DOHH2 (cell line): ENCODE measurements around the gene GTF2H1.
"Not testable (repeated sequence)": the region's sequence is repeated elsewhere in the genome, so short reads cannot be mapped to it uniquely, and the experiment has no call there.

ENCODE experiments used
- H3F3A ChIP-seq: fragments of 200-600 bp; sonication (generic), shearing (Covaris generic); 2 replicates; pipeline ENCODE4 v1.6.0; 2016; ENCODE audit warnings: antibody characterized with exemption, mild to moderate bottlenecking; ENCODE audit not compliant: control insufficient read depth, insufficient read depth
- H3K27ac ChIP-seq: fragments of 200-600 bp; sonication (generic); 2 replicates; pipeline ENCODE4 v1.5.1; 2014; ENCODE audit warnings: low read depth, mild to moderate bottlenecking, low read length, moderate library complexity
- H3K27me3 ChIP-seq: fragments of 200-600 bp; sonication (generic); 2 replicates; pipeline ENCODE4 v1.6.1; 2014; ENCODE audit warnings: mild to moderate bottlenecking, low read length, mixed read lengths; ENCODE audit not compliant: control insufficient read depth
- H3K36me3 ChIP-seq: fragments of 200-600 bp; sonication (generic); 2 replicates; pipeline ENCODE4 v1.6.1; 2014; ENCODE audit warnings: mild to moderate bottlenecking, low read length, moderate library complexity, mixed read lengths; ENCODE audit not compliant: control insufficient read depth
- H3K4me1 ChIP-seq: fragments of 200-600 bp; sonication (generic); 2 replicates; pipeline ENCODE4 v1.6.1; 2014; ENCODE audit warnings: mild to moderate bottlenecking, low read length, mixed read lengths; ENCODE audit not compliant: control insufficient read depth
- H3K4me2 ChIP-seq: fragments of 200-600 bp; sonication (generic); 2 replicates; pipeline ENCODE4 v1.6.0; 2014; ENCODE audit warnings: mild to moderate bottlenecking, low read length, moderate library complexity
- H3K4me3 ChIP-seq: fragments of 200-600 bp; sonication (generic); 2 replicates; pipeline ENCODE4 v1.5.1; 2014; ENCODE audit warnings: mild to moderate bottlenecking, low read length, mixed read lengths
- H3K79me2 ChIP-seq: fragments of 200-600 bp; sonication (generic); 2 replicates; pipeline ENCODE4 v1.6.1; 2014; ENCODE audit warnings: mild to moderate bottlenecking, low read length, mixed read lengths; ENCODE audit not compliant: control insufficient read depth
- H3K9me2 ChIP-seq: fragments of 200-600 bp; sonication (generic); replicated peaks from 2 replicates; pipeline ENCODE4 v1.6.1; 2014; ENCODE audit warnings: mild to moderate bottlenecking, low read length, mixed read lengths; ENCODE audit not compliant: control insufficient read depth
- H3K9me3 ChIP-seq: fragments of 200-600 bp; sonication (generic); 2 replicates; pipeline ENCODE4 v1.6.1; 2014; ENCODE audit warnings: antibody characterized with exemption, low read length, mixed read lengths; ENCODE audit not compliant: control insufficient read depth, insufficient read depth
- H4K20me1 ChIP-seq: fragments of 200-600 bp; sonication (generic); 2 replicates; pipeline ENCODE4 v1.6.0; 2014; ENCODE audit warnings: low read depth, mild to moderate bottlenecking, antibody characterized with exemption, low read length, moderate library complexity; ENCODE audit not compliant: control insufficient read depth, insufficient read depth
- EZH2phosphoT487 ChIP-seq: fragments of 200-600 bp; sonication (generic); IDR thresholded peaks from 2 replicates; pipeline ENCODE4 v1.6.1; 2017; ENCODE audit warnings: borderline replicate concordance, mild to moderate bottlenecking, antibody characterized with exemption, low read length, moderate library complexity, mixed read lengths
- TF ChIP-seq, protein P1 (sequence below): fragments of 200-600 bp; sonication (generic); IDR thresholded peaks from one replicate; pipeline ENCODE4 v1.5.1; 2014; ENCODE audit warnings: antibody characterized with exemption, mild to moderate bottlenecking, low read depth, low read length; ENCODE audit not compliant: poor library complexity, severe bottlenecking

GTF2H1 gene

DNA sequence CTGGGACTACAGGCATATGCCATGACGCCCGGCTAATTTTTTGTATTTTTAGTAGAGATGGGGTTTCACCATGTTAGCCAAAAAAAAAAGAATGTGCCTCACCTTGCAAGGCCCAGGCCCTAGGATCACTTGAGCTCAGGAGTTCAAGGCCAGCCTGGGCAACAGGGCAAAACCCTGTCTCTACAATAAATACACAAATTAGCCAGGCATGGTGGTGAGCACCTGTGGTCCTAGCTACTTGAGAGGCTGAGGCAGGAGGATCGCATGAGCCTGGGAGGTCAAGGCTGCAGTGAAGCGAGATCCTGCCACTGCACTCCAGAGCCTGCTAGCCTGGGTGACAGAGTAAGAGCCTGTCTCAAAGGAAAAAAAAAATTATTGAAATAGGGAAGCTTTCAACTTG, 81.7 kb downstream of the GTF2H1 start:
- Histone ChIP-seq H3K9me2 (no peaks in the 10 kb centered on the region), H3F3A (peaks cover 86% of the 10 kb centered on the region), H3K79me2 (peaks cover 30% of the 10 kb centered on the region), H3K4me3 (no peak overlapping the region), H3K4me2 (no peak overlapping the region), H3K9me3 (no peaks in the 10 kb centered on the region), H3K36me3 (peaks cover 89% of the 10 kb centered on the region), H3K27me3 (no peaks in the 10 kb centered on the region), H4K20me1 (peaks cover 27% of the 10 kb centered on the region), H3K27ac (no peak overlapping the region), H3K4me1 (no peaks in the 10 kb centered on the region)
- TF ChIP-seq, protein P1, sequence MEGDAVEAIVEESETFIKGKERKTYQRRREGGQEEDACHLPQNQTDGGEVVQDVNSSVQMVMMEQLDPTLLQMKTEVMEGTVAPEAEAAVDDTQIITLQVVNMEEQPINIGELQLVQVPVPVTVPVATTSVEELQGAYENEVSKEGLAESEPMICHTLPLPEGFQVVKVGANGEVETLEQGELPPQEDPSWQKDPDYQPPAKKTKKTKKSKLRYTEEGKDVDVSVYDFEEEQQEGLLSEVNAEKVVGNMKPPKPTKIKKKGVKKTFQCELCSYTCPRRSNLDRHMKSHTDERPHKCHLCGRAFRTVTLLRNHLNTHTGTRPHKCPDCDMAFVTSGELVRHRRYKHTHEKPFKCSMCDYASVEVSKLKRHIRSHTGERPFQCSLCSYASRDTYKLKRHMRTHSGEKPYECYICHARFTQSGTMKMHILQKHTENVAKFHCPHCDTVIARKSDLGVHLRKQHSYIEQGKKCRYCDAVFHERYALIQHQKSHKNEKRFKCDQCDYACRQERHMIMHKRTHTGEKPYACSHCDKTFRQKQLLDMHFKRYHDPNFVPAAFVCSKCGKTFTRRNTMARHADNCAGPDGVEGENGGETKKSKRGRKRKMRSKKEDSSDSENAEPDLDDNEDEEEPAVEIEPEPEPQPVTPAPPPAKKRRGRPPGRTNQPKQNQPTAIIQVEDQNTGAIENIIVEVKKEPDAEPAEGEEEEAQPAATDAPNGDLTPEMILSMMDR, result no peak
- TF ChIP-seq EZH2phosphoT487, result no peak

DNA sequence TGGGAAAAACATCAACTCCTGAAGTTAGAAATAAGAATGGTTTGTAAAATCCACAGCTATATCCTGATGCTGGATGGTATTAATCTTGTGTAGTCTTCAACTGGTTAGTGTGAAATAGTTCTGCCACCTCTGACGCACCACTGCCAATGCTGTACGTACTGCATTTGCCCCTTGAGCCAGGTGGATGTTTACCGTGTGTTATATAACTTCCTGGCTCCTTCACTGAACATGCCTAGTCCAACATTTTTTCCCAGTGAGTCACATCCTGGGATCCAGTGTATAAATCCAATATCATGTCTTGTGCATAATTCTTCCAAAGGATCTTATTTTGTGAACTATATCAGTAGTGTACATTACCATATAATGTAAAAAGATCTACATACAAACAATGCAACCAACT, 85.0 kb downstream of the GTF2H1 start:
- not testable (repeated sequence) for H3K27ac ChIP-seq, H3K4me3 ChIP-seq, H3K4me1 ChIP-seq, H3K27me3 ChIP-seq, H3K9me3 ChIP-seq, H3K9me2 ChIP-seq, H3K79me2 ChIP-seq, H3K4me2 ChIP-seq
- H3F3A ChIP-seq, result peaks cover 79% of the 10 kb centered on the region
- peaks cover 61% of the 10 kb centered on the region for H3K36me3 ChIP-seq
- H4K20me1 ChIP-seq, result peaks cover 12% of the 10 kb centered on the region

DNA sequence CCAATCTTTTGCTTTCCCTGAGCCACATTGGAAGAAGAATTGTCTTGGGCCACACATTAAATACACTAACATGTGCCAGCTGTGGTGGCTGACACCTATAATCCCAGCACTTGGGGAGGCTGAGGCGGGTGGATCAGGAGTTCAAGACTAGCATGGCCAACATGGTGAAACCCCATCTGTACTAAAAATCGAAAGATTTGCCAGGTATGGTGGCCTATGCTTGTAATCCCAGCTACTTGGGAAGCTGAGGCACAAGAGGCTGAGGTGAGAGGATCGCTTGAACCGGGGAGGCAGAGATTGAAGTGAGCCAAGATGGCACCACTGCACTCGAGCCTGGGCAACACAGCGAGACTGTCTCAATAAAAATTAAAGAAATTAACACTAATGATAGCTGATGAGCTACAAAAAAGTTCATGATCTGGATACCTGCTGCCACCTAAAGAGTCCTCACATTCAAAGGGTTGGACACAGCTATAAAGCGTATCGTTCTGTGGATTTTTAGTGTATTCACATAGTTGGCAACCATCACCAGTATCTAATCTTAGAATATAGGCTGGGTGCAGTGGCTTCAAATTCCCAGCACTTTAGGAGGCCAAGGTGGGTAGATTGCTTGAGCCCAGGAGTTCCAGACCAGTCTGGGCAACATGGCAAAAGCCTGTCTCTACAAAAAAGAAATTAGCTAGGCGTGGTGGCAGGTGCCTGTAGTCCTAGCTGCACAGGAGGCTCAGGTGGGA, 86.4 kb downstream of the GTF2H1 start:
- H3K79me2 ChIP-seq, result no peaks in the 10 kb centered on the region
- H3F3A ChIP-seq, result peaks cover 66% of the 10 kb centered on the region
- no peak overlapping the region for H3K27ac ChIP-seq

GRCh38 chr11:18416459-18416858, 94.1 kb downstream of the GTF2H1 start:
- H3K79me2 ChIP-seq, result no peaks in the 10 kb centered on the region
- no peaks in the 10 kb centered on the region for H3K9me3 ChIP-seq
- H3K36me3 ChIP-seq, result no peaks in the 10 kb centered on the region
- no peak overlapping the region for H3K4me2 ChIP-seq
- H3K27ac ChIP-seq, result no peak overlapping the region
- H3F3A ChIP-seq, result peaks cover 3% of the 10 kb centered on the region; the same call in 1 of the 2 replicates
- peaks cover 13% of the 10 kb centered on the region for H3K4me1 ChIP-seq
- H3K4me3 ChIP-seq, result no peak overlapping the region
- H3K9me2 ChIP-seq, result no peaks in the 10 kb centered on the region
- H4K20me1 ChIP-seq, result no peaks in the 10 kb centered on the region
- TF ChIP-seq EZH2phosphoT487, result no peak
- TF ChIP-seq, protein P1, result no peak
- no peaks in the 10 kb centered on the region for H3K27me3 ChIP-seq

More for the DNA sequence above, 86.4 kb downstream of the GTF2H1 start:
- H3K4me2 ChIP-seq, result no peak overlapping the region
- H3K4me3 ChIP-seq, result no peak overlapping the region
- no peaks in the 10 kb centered on the region for H3K27me3 ChIP-seq
- no peaks in the 10 kb centered on the region for H3K9me3 ChIP-seq
- H3K9me2 ChIP-seq, result no peaks in the 10 kb centered on the region
- H3K36me3 ChIP-seq, result peaks cover 48% of the 10 kb centered on the region
- H3K4me1 ChIP-seq, result peaks cover 6% of the 10 kb centered on the region
- TF ChIP-seq, protein P1, result no peak
- no peak for TF ChIP-seq EZH2phosphoT487
- H4K20me1 ChIP-seq, result no peaks in the 10 kb centered on the region
